ENCODE results near the gene PDCD4. TPM values are rescaled to one million over a fixed set of nuclear protein-coding genes. Genes with fewer than 3 reads are reported as not detected.

Gene PDCD4
- total and polyA plus RNA-seq, 2 of the 13 experiments (the other 11 are each of a cell fraction or from before 2014, with no cell fraction given) = 22.8 to 56.2 TPM

- TF ChIP-seq SIN3A (IDR thresholded peaks at IDR 0.05; ENCODE audit: borderline replicate concordance, low read depth, low read length) = peak; percentile 44; the same call in 1 of the 2 replicates
- peak; percentile 40; the same call in 1 of the 2 replicates for TF ChIP-seq ZFP91 (CRISPR knock-in tag; IDR thresholded peaks at IDR 0.05; ENCODE audit: borderline replicate concordance)
- TF ChIP-seq ZNF776 (CRISPR knock-in tag; IDR thresholded peaks at IDR 0.05) = no peak
- peak; percentile 25; the same call in 1 of the 2 replicates for TF ChIP-seq ZBTB3 (CRISPR knock-in tag; IDR thresholded peaks at IDR 0.05; ENCODE audit: borderline replicate concordance, low read depth)
- 0 out of 2 replicates have a peak, but pooled peaks have one; percentile 24 for TF ChIP-seq ZNF598 (CRISPR knock-in tag; IDR thresholded peaks at IDR 0.05; ENCODE audit: borderline replicate concordance)
- TF ChIP-seq ZNF441 (CRISPR knock-in tag; IDR thresholded peaks at IDR 0.05; ENCODE audit: borderline replicate concordance) = peak; percentile 51; the same call in 1 of the 2 replicates
- TF ChIP-seq FOXC1 (CRISPR knock-in tag; IDR thresholded peaks at IDR 0.05; ENCODE audit: borderline replicate concordance) = peak; percentile 54; the same call in 1 of the 2 replicates
- no peak for TF ChIP-seq ZNF326 (CRISPR knock-in tag; IDR thresholded peaks at IDR 0.05; ENCODE audit: borderline replicate concordance)
- 0 out of 2 replicates have a peak, but pooled peaks have one; percentile 38 for TF ChIP-seq ZNF343 (CRISPR knock-in tag; IDR thresholded peaks at IDR 0.05)
- no peak for TF ChIP-seq KAT2B (IDR thresholded peaks at IDR 0.05; ENCODE audit: borderline replicate concordance, low read depth, low read length)
- TF ChIP-seq ZNF609 (CRISPR knock-in tag; IDR thresholded peaks at IDR 0.05; ENCODE audit: borderline replicate concordance) = peak; percentile 18; the same call in 1 of the 2 replicates
- TF ChIP-seq ZFP62 (CRISPR knock-in tag; IDR thresholded peaks at IDR 0.05) = no peak
- no peak for TF ChIP-seq ZNF256 (CRISPR knock-in tag; conservative IDR thresholded peaks at IDR 0.05)
- TF ChIP-seq ZFP90 (CRISPR knock-in tag; IDR thresholded peaks at IDR 0.05; ENCODE audit: borderline replicate concordance) = 0 out of 2 replicates have a peak, but pooled peaks have one; percentile 12
- TF ChIP-seq BCL6 (CRISPR knock-in tag; IDR thresholded peaks at IDR 0.05) = 0 out of 2 replicates have a peak, but pooled peaks have one; percentile 19
- no peak; the same call in 1 of the 2 replicates for TF ChIP-seq ARID2 (CRISPR knock-in tag; IDR thresholded peaks at IDR 0.05; ENCODE audit: borderline replicate concordance)
- TF ChIP-seq TARDBP (CRISPR knock-in tag; IDR thresholded peaks at IDR 0.05) = no peak
- TF ChIP-seq PAXIP1 (CRISPR knock-in tag; conservative IDR thresholded peaks at IDR 0.05) = peak; percentile 57; the same call in 1 of the 2 replicates
Measured at GRCh38 chr10:110871298-110872084, at the start of gene PDCD4 (continued).
